Adrenal gland (tissue), 12 donors: ENCODE results near the gene KAT6B. TPM values are rescaled to one million over a fixed set of nuclear protein-coding genes. Genes with fewer than 3 reads are reported as not detected.

Experiments
- DNase-seq, 7 donors: peaks; one replicate each; pipeline ENCODE4 v3.0.0-alpha.2; 2019 to 2020
- H3K27ac ChIP-seq, 5 donors: fragments of 200-600 bp; sonication (generic) in 4 of 5; 1 replicate in 3 of 5; 2 replicates in 2 of 5; pipeline versions ENCODE4 v1.5.1 to v1.8.0; 2016 to 2020; ENCODE audit warnings: mild to moderate bottlenecking in 1 of 5
- H3K27me3 ChIP-seq: fragments of 200-600 bp; 2 replicates; pipeline ENCODE4 v1.8.0; 2021
- H3K36me3 ChIP-seq, 2 donors: fragments of 200-600 bp; replicated peaks in 1 of 2; 1 replicate in 1 of 2; 2 replicates in 1 of 2; pipeline versions ENCODE4 v1.5.1 to v1.8.0; 2018 to 2022
- H3K4me1 ChIP-seq, 2 donors: fragments of 200-600 bp; replicated peaks in 1 of 2; 1 replicate in 1 of 2; 2 replicates in 1 of 2; pipeline versions ENCODE4 v1.5.1 to v1.8.0; 2018 to 2021
- H3K4me3 ChIP-seq, 4 donors: fragments of 200-600 bp; sonication (generic) in 3 of 4; one replicate each; pipeline ENCODE4 v1.5.1; 2016 to 2018
- H3K9me3 ChIP-seq, 3 donors: fragments of 200-600 bp; sonication (generic) in 1 of 3; replicated peaks in 1 of 3; 1 replicate in 2 of 3; 2 replicates in 1 of 3; pipeline versions ENCODE4 v1.5.1 to v1.8.0; 2016 to 2021
- CTCF ChIP-seq, 6 experiments: fragments of 450-650 bp in 4 of 6; fragments of 200-600 bp in 2 of 6; sonication (generic) in 1 of 6; IDR thresholded peaks; 1 replicate in 5 of 6; 2 replicates in 1 of 6; pipeline versions ENCODE4 v1.5.1 to v1.8.0; 2016 to 2021; ENCODE audit warnings: antibody characterized with exemption in 6 of 6, mild to moderate bottlenecking in 2 of 6, moderate library complexity in 1 of 6
- POLR2A ChIP-seq, 2 donors: fragments of 450-650 bp; IDR thresholded peaks; one replicate each; pipeline ENCODE4 v1.6.1; 2017; ENCODE audit warnings: antibody characterized with exemption in 2 of 2, mild to moderate bottlenecking in 2 of 2, moderate library complexity in 1 of 2
- WGBS, 4 donors: extraction: QIAGEN DNeasy Blood & Tissue Kit in 2 of 4; methylation state at CpG; one replicate each; pipeline versions ENCODE4 v1.1.5 to v1.1.7; 2013 to 2017; 5-methylcytosine and 5-hydroxymethylcytosine counted together
- intact Hi-C, 2 donors: fragments of 100-400 bp; cut with DNase I; formaldehyde crosslinking; loops; one replicate each; pipeline versions ENCODE4 v1.14.1 to v1.15.0; 2022 to 2023
- polyA plus RNA-seq, 3 donors: library from polyadenylated mRNA; stranded (reverse); fragments of 200-250 nt in 2 of 3; fragments of 350-450 nt in 1 of 3; fragmentation: Illumina TruSeq in 1 of 3; extraction: RNeasy Lipid Tissue Mini Kit (QIAGEN cat#74804) in 1 of 3; gene quantifications; one replicate each; pipeline ENCODE4 v1.2.3, GENCODE V29; 2013 to 2014
- total RNA-seq, 9 donors: library from RNA; depleted of rRNA in 4 of 9; stranded (reverse); fragments of >200 nt in 4 of 9; fragments of 120-200 nt in 1 of 9; fragmentation: NEBNext Ultra II Directional in 1 of 9; extraction: Animal tissue kit (Norgen Biotek cat#: 25700) in 1 of 9; gene quantifications; one replicate each; pipeline versions ENCODE4 v1.1.0 to v1.2.4, GENCODE V29; 2013 to 2023
- donor health status: healthy with polysubstance abuse.
- donor health status: Bipolar disorder and iron deficiency.
- donor health status: DM: yes; HTN: yes; CAD: no.
- donor health status: DM: no; HTN: no; CAD: no.
- donor health status: DM: no; HTN: no; CAD: no.
- donor health status: DM: yes; HTN: yes; CAD: no.

KAT6B gene
- total and polyA plus RNA-seq, 12 donors, result 6.0 to 50.2 (median 25.8) TPM

GRCh38 chr10:75018686-75019307 is 192.4 kb downstream of the KAT6B start:
- Histone ChIP-seq H3K9me3 (no peaks in the 10 kb centered on the region), H3K36me3 (peaks cover 0 to 10% of the 10 kb centered on the region in 2 donors), H3K27me3 (no peaks in the 10 kb centered on the region), H3K27ac (no peak overlapping the region), H3K4me3 (no peak overlapping the region), H3K4me1 (peaks cover 0 to 22% of the 10 kb centered on the region in 2 donors)
- TF ChIP-seq POLR2A (IDR thresholded peaks at IDR 0.05) (no peak), CTCF (IDR thresholded peaks at IDR 0.05) (no peak)
- 84 to 92% (median 87%) methylated on average over 7 to 8 of the region's 8 CpGs for WGBS, 4 donors
- DNase-seq, result no peak
- intact Hi-C loops, result no loop called here

GRCh38 chr10:75019370-75019769 is 193.0 kb downstream of the KAT6B start:
- H3K27me3 ChIP-seq, result no peaks in the 10 kb centered on the region
- peaks cover 0 to 17% of the 10 kb centered on the region in 2 donors for H3K4me1 ChIP-seq
- WGBS, 4 donors, result 42 to 49% (median 45%) methylated on average over 2 of the region's 2 CpGs
- peaks cover 0 to 10% of the 10 kb centered on the region in 2 donors for H3K36me3 ChIP-seq
- no peak for DNase-seq
- TF ChIP-seq CTCF (IDR thresholded peaks at IDR 0.05) (peak in 4 of 6 experiments; percentile 25 to 47 (median 37)), POLR2A (IDR thresholded peaks at IDR 0.05) (no peak)
- H3K27ac ChIP-seq, result no peak overlapping the region
- no peak overlapping the region for H3K4me3 ChIP-seq
- no peaks in the 10 kb centered on the region for H3K9me3 ChIP-seq
- intact Hi-C loops, result no loop called here

GRCh38 chr10:75020168-75020567 is 193.8 kb downstream of the KAT6B start:
- no peaks in the 10 kb centered on the region for H3K27me3 ChIP-seq
- no peak overlapping the region for H3K4me3 ChIP-seq
- peaks cover 0 to 14% of the 10 kb centered on the region in 2 donors for H3K36me3 ChIP-seq
- peaks cover 0 to 15% of the 10 kb centered on the region in 2 donors for H3K4me1 ChIP-seq
- H3K27ac ChIP-seq, result no peak overlapping the region
- WGBS, 4 donors, result 74 to 76% (median 75%) methylated on average over 6 of the region's 6 CpGs
- intact Hi-C loops, result no loop called here
- DNase-seq, result no peak
- TF ChIP-seq CTCF (IDR thresholded peaks at IDR 0.05), result no peak
- TF ChIP-seq POLR2A (IDR thresholded peaks at IDR 0.05), result no peak
- H3K9me3 ChIP-seq, result no peaks in the 10 kb centered on the region

- H3K36me3 ChIP-seq, result peaks cover 0 to 29% of the 10 kb centered on the region in 2 donors
- H3K27ac ChIP-seq, result no peak overlapping the region
- peaks cover 0 to 8% of the 10 kb centered on the region in 2 donors for H3K4me1 ChIP-seq
- no peak for TF ChIP-seq POLR2A (IDR thresholded peaks at IDR 0.05)
- TF ChIP-seq CTCF (IDR thresholded peaks at IDR 0.05), result no peak
- DNase-seq, result no peak
- intact Hi-C loops, result no loop called here
- 81 to 83% (median 82%) methylated on average over 10 of the region's 10 CpGs for WGBS, 4 donors
- no peak overlapping the region for H3K4me3 ChIP-seq
- H3K9me3 ChIP-seq, result no peaks in the 10 kb centered on the region
- no peaks in the 10 kb centered on the region for H3K27me3 ChIP-seq
These were observed 195.2 kb downstream of the KAT6B start for GRCh38 chr10:75021379-75022249.
